ENCODE measurements around the gene TMEM52. TPM values are rescaled to one million over a fixed set of nuclear protein-coding genes. Genes with fewer than 3 reads are reported as not detected.

TMEM52 gene
- total RNA-seq, 3 donors from 2014 or later (not counting 1 experiment from before 2014, with no cell fraction given), result 0.41 TPM; not detected in 2

GRCh38 chr1:1880617-1881312 lies 38.3 kb downstream of the TMEM52 start:
- WGBS (ENCODE audit: insufficient coverage), result 49% methylated on average over 13 of the region's 13 CpGs
- Mint-ChIP-seq H3K4me3 (peak overlapping the region; percentile 63), H3K27me3 (ENCODE audit: low read depth in 2 of 2) (no peaks in the 10 kb centered on the region), H3K9me3 (no peaks in the 10 kb centered on the region), H3K4me1 (peaks cover 67 to 72% of the 10 kb centered on the region in 2 donors), H3K27ac (peak overlapping the region; percentile 71 to 86), H3K36me3 (no peaks in the 10 kb centered on the region)
- peak in 2 of 3 donors; percentile 15 to 28 for ATAC-seq
- Histone ChIP-seq H3K4me1 (ENCODE audit: control insufficient read depth, insufficient read depth, low read length) (peaks cover 70% of the 10 kb centered on the region), H3K27ac (ENCODE audit: low read length) (peak overlapping the region; percentile 38), H3K9me3 (ENCODE audit: control insufficient read depth, insufficient read depth, low read length) (no peaks in the 10 kb centered on the region), H3K27me3 (ENCODE audit: control insufficient read depth, insufficient read depth, low read length) (no peaks in the 10 kb centered on the region), H3K36me3 (ENCODE audit: control insufficient read depth, insufficient read depth, low read length) (peaks cover 10% of the 10 kb centered on the region), H3K4me3 (ENCODE audit: low read length) (no peak overlapping the region)
- TF ChIP-seq, protein P1, sequence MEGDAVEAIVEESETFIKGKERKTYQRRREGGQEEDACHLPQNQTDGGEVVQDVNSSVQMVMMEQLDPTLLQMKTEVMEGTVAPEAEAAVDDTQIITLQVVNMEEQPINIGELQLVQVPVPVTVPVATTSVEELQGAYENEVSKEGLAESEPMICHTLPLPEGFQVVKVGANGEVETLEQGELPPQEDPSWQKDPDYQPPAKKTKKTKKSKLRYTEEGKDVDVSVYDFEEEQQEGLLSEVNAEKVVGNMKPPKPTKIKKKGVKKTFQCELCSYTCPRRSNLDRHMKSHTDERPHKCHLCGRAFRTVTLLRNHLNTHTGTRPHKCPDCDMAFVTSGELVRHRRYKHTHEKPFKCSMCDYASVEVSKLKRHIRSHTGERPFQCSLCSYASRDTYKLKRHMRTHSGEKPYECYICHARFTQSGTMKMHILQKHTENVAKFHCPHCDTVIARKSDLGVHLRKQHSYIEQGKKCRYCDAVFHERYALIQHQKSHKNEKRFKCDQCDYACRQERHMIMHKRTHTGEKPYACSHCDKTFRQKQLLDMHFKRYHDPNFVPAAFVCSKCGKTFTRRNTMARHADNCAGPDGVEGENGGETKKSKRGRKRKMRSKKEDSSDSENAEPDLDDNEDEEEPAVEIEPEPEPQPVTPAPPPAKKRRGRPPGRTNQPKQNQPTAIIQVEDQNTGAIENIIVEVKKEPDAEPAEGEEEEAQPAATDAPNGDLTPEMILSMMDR (IDR thresholded peaks at IDR 0.05), result no peak
- DNase-seq, result no peak
- intact Hi-C loops (cut with micrococcal nuclease), result loop anchor here (5.0 kb wide), 1 partner anchor 33 kb away; no protein-coding TSS in a partner anchor

DNA sequence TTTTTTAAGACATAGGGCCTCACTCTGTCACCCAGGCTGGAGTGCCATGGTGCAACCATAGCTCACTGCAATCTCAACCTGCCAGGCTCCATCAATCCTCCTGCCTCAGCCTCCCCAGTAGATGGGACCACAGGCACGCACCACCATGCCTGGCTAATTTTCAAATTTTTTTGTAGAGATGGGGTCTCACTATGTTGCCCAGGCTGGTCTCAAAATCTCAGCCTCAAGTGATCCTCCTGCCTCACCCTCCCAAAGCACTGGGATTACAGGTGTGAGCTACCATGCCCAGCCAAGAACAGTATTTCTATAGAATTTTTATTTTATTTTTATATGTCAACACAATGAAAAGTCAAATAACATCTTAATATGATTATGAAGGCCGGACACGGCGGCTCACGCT lies 39.1 kb downstream of the TMEM52 start:
- H3K27me3 Mint-ChIP-seq (ENCODE audit: low read depth in 2 of 2), result no peaks in the 10 kb centered on the region
- Histone ChIP-seq H3K9me3 (ENCODE audit: control insufficient read depth, insufficient read depth, low read length) (no peaks in the 10 kb centered on the region), H3K4me3 (ENCODE audit: low read length) (no peak overlapping the region), H3K27me3 (ENCODE audit: control insufficient read depth, insufficient read depth, low read length) (no peaks in the 10 kb centered on the region), H3K36me3 (ENCODE audit: control insufficient read depth, insufficient read depth, low read length) (peaks cover 12% of the 10 kb centered on the region), H3K4me1 (ENCODE audit: control insufficient read depth, insufficient read depth, low read length) (peaks cover 72% of the 10 kb centered on the region), H3K27ac (ENCODE audit: low read length) (no peak overlapping the region)
- H3K9me3 Mint-ChIP-seq, result no peaks in the 10 kb centered on the region
- TF ChIP-seq, protein P1 (IDR thresholded peaks at IDR 0.05), result no peak
- no peaks in the 10 kb centered on the region for H3K36me3 Mint-ChIP-seq
- H3K4me3 Mint-ChIP-seq, result no peak overlapping the region
- H3K4me1 Mint-ChIP-seq, result peaks cover 76 to 80% of the 10 kb centered on the region in 2 donors
- ATAC-seq (no peak), DNase-seq (no peak)
- H3K27ac Mint-ChIP-seq, result peak overlapping the region in 1 of 2 donors; percentile 86
- 92% methylated on average over 5 of the region's 5 CpGs for WGBS (ENCODE audit: insufficient coverage)
- intact Hi-C loops (cut with micrococcal nuclease), result loop anchor here (5.0 kb wide), 1 partner anchor 33 kb away; no protein-coding TSS in a partner anchor

- no peak for ATAC-seq
- Mint-ChIP-seq H3K27me3 (ENCODE audit: low read depth in 2 of 2) (no peaks in the 10 kb centered on the region), H3K4me3 (no peak overlapping the region), H3K36me3 (no peaks in the 10 kb centered on the region), H3K27ac (peak overlapping the region; percentile 23 to 47), H3K9me3 (no peaks in the 10 kb centered on the region), H3K4me1 (peaks cover 76 to 77% of the 10 kb centered on the region in 2 donors)
- intact Hi-C loops (cut with micrococcal nuclease), result no loop called here
- TF ChIP-seq, protein P1 (IDR thresholded peaks at IDR 0.05), result no peak
- Histone ChIP-seq H3K4me1 (ENCODE audit: control insufficient read depth, insufficient read depth, low read length) (peaks cover 81% of the 10 kb centered on the region), H3K27ac (ENCODE audit: low read length) (no peak overlapping the region), H3K27me3 (ENCODE audit: control insufficient read depth, insufficient read depth, low read length) (no peaks in the 10 kb centered on the region), H3K9me3 (ENCODE audit: control insufficient read depth, insufficient read depth, low read length) (no peaks in the 10 kb centered on the region), H3K36me3 (ENCODE audit: control insufficient read depth, insufficient read depth, low read length) (peaks cover 18% of the 10 kb centered on the region), H3K4me3 (ENCODE audit: low read length) (no peak overlapping the region)
- no peak for DNase-seq
- WGBS (ENCODE audit: insufficient coverage), result 80% methylated on average over 4 of the region's 5 CpGs
Measured at GRCh38 chr1:1877865-1878436, 41.1 kb downstream of the TMEM52 start.

All from natural killer cell (primary cell).